WTC11 (cell line): ENCODE measurements around the gene RLF.

Experiments used
- CREB1 ChIP-seq: sonication (generic); formaldehyde crosslinking; IDR thresholded peaks from 2 replicates; pipeline ENCODE4 v1.8.0; 2023; ENCODE audit warnings: mild to moderate bottlenecking, missing genetic modification reagents
- FOXJ3 ChIP-seq: sonication (generic); formaldehyde crosslinking; IDR thresholded peaks from 2 replicates; pipeline ENCODE4 v1.9.0; 2021; ENCODE audit warnings: missing genetic modification reagents, mild to moderate bottlenecking, borderline replicate concordance

GRCh38 chr1:40153073-40153770, 8.0 kb upstream of the RLF start:
- TF ChIP-seq FOXJ3 (CRISPR knock-in tag) (no peak), CREB1 (no peak)
